IMR-90 (cell line): ENCODE measurements around the gene C14orf180. TPM values are rescaled to one million over a fixed set of nuclear protein-coding genes. Genes with fewer than 3 reads are reported as not detected.

Experiments
- ATAC-seq: fragments of 200-7000 bp; cut with Tn5 transposase; 2 replicates; pipeline ENCODE4 v1.9.1; 2020; ENCODE audit warnings: low read depth, mild to moderate bottlenecking, moderate library complexity
- BruUV-seq: library from RNA; stranded (reverse); fragments of 400-500 nt; replicated peaks from 2 replicates; lab custom pipeline; 2021; lab: Mats Ljungman, UMichigan
- CTCF ChIA-PET: fragments of 300-600 bp; formaldehyde crosslinking; extraction: SDS; loops from one replicate; lab custom pipeline; 2021; ENCODE audit warnings: antibody characterized with exemption; lab: Yijun Ruan, JAX
- POLR2A ChIA-PET: fragments of 300-600 bp; sonication (Branson Sonifier 250); formaldehyde crosslinking; loops from one replicate; lab custom pipeline; 2022; ENCODE audit warnings: antibody characterized with exemption; ENCODE audit not compliant: unreplicated experiment; lab: Charles Lee
- DNase-seq: peaks from one replicate; pipeline ENCODE4 v3.0.0; 2013
- H2AFZ ChIP-seq: replicated peaks from 2 replicates; pipeline ENCODE3; 2013; ENCODE audit warnings: low read length, mild to moderate bottlenecking; ENCODE audit not compliant: poor library complexity
- H2AK5ac ChIP-seq: 2 replicates; pipeline ENCODE4 v1.6.1; 2013; ENCODE audit warnings: low read depth, low read length, inconsistent platforms
- H2AK9ac ChIP-seq: replicated peaks from 2 replicates; pipeline ENCODE3; 2013; ENCODE audit warnings: mild to moderate bottlenecking, low read depth, low read length, moderate library complexity; ENCODE audit not compliant: poor library complexity
- H2BK120ac ChIP-seq: 2 replicates; pipeline ENCODE4 v1.6.1; 2013; ENCODE audit warnings: low read depth, low read length, inconsistent platforms
- H2BK15ac ChIP-seq: 3 replicates; pipeline ENCODE4 v1.6.1; 2013; ENCODE audit warnings: low read depth, low read length, inconsistent platforms
- H2BK20ac ChIP-seq: 2 replicates; pipeline ENCODE4 v1.6.1; 2013; ENCODE audit warnings: low read depth, mild to moderate bottlenecking, inconsistent platforms, low read length, moderate library complexity
- H2BK5ac ChIP-seq: 2 replicates; pipeline ENCODE4 v1.6.1; 2013; ENCODE audit warnings: mild to moderate bottlenecking, low read depth, low read length, inconsistent platforms; ENCODE audit not compliant: poor library complexity, severe bottlenecking
- H3K14ac ChIP-seq: replicated peaks from 2 replicates; pipeline ENCODE4 v1.6.1; 2013; ENCODE audit warnings: low read depth, low read length, inconsistent platforms
- H3K18ac ChIP-seq: 2 replicates; pipeline ENCODE4 v1.6.1; 2013; ENCODE audit warnings: low read depth, low read length, control low read depth
- H3K23ac ChIP-seq: 2 replicates; pipeline ENCODE4 v1.6.1; 2013; ENCODE audit warnings: low read depth, low read length, inconsistent platforms
- H3K27ac ChIP-seq: 2 replicates; pipeline ENCODE4 v1.5.1; 2013; ENCODE audit warnings: mild to moderate bottlenecking, control low read depth, low read length; ENCODE audit not compliant: insufficient read depth
- H3K27me3 ChIP-seq: 2 replicates; pipeline ENCODE4 v1.6.1; 2013; ENCODE audit warnings: low read length; ENCODE audit not compliant: control insufficient read depth, insufficient read depth
- H3K36me3 ChIP-seq: 2 replicates; pipeline ENCODE4 v1.6.1; 2013; ENCODE audit warnings: low read length, mixed read lengths; ENCODE audit not compliant: control insufficient read depth, insufficient read depth
- H3K4ac ChIP-seq: 2 replicates; pipeline ENCODE4 v1.6.1; 2013; ENCODE audit warnings: low read depth, low read length, inconsistent platforms
- H3K4me1 ChIP-seq: 2 replicates; pipeline ENCODE4 v1.6.1; 2013; ENCODE audit warnings: low read length, mixed read lengths; ENCODE audit not compliant: control insufficient read depth, insufficient read depth
- H3K4me2 ChIP-seq: 2 replicates; pipeline ENCODE4 v1.6.1; 2013; ENCODE audit warnings: low read depth, mild to moderate bottlenecking, control low read depth, low read length, moderate library complexity
- H3K4me3 ChIP-seq: 2 replicates; pipeline ENCODE4 v1.5.1; 2013; ENCODE audit warnings: low read depth, mild to moderate bottlenecking, control low read depth, low read length, moderate library complexity; ENCODE audit not compliant: insufficient read depth
- H3K56ac ChIP-seq: 2 replicates; pipeline ENCODE4 v1.6.1; 2013; ENCODE audit warnings: low read length, inconsistent platforms; ENCODE audit not compliant: insufficient read depth; ENCODE audit errors: extremely low read depth
- H3K79me1 ChIP-seq, 2 experiments: 2 replicates each; pipeline ENCODE4 v1.6.1; 2013; ENCODE audit warnings: low read length in 2 of 2, inconsistent platforms in 1 of 2, low read depth in 1 of 2
- H3K9ac ChIP-seq: 2 replicates; pipeline ENCODE4 v1.6.1; 2013; ENCODE audit warnings: low read depth, low read length, control low read depth
- H3K9me1 ChIP-seq: 2 replicates; pipeline ENCODE4 v1.6.1; 2013; ENCODE audit warnings: low read length, inconsistent platforms; ENCODE audit not compliant: insufficient read depth
- H3K9me3 ChIP-seq: 2 replicates; pipeline ENCODE4 v1.6.1; 2013; ENCODE audit warnings: low read length; ENCODE audit not compliant: control insufficient read depth, insufficient read depth
- H4K20me1 ChIP-seq: 2 replicates; pipeline ENCODE4 v1.6.1; 2013; ENCODE audit warnings: low read length, inconsistent platforms; ENCODE audit not compliant: insufficient read depth
- H4K5ac ChIP-seq: 2 replicates; pipeline ENCODE4 v1.6.1; 2013; ENCODE audit warnings: mild to moderate bottlenecking, low read depth, low read length, control low read depth
- H4K8ac ChIP-seq, 2 experiments: 2 replicates each; pipeline ENCODE4 v1.6.1; 2013; ENCODE audit warnings: low read depth in 2 of 2, low read length in 2 of 2, control low read depth in 1 of 2, inconsistent platforms in 1 of 2
- H4K91ac ChIP-seq: 2 replicates; pipeline ENCODE4 v1.6.1; 2013; ENCODE audit warnings: low read depth, low read length, inconsistent platforms; ENCODE audit not compliant: insufficient read depth
- BHLHE40 ChIP-seq: fragments of 150-350 bp; IDR thresholded peaks from 2 replicates; pipeline ENCODE4 v1.6.1; 2016; ENCODE audit warnings: mild to moderate bottlenecking, low read depth, low read length
- CEBPB ChIP-seq: IDR thresholded peaks from 2 replicates; pipeline ENCODE4 v1.6.1; 2012; ENCODE audit warnings: low read depth, low read length, improper control_type of control experiment
- CHD1 ChIP-seq: IDR thresholded peaks from 2 replicates; pipeline ENCODE4 v1.6.1; 2012; ENCODE audit warnings: low read depth, low read length, improper control_type of control experiment
- RAD21 ChIP-seq: IDR thresholded peaks from 2 replicates; pipeline ENCODE4 v1.6.1; 2012; ENCODE audit warnings: low read length, improper control_type of control experiment
- RCOR1 ChIP-seq: IDR thresholded peaks from 2 replicates; pipeline ENCODE4 v1.6.1; 2012; ENCODE audit warnings: mild to moderate bottlenecking, low read length, improper control_type of control experiment; ENCODE audit not compliant: insufficient replicate concordance
- SMC3 ChIP-seq: fragments of 150-350 bp; IDR thresholded peaks from 2 replicates; pipeline ENCODE4 v1.6.1; 2016; ENCODE audit warnings: low read depth, mild to moderate bottlenecking, antibody characterized with exemption, low read length, moderate library complexity
- WGBS, 2 experiments: methylation state at CpG; one replicate each; pipeline versions ENCODE4 v1.1.5 to v1.1.7; 2013; ENCODE audit warnings: missing lambda C conversion rate in 2 of 2; ENCODE audit not compliant: insufficient read length in 1 of 2; ENCODE audit errors: extremely low coverage in 2 of 2; 5-methylcytosine and 5-hydroxymethylcytosine counted together
- dilution Hi-C: fragments of 300-500 bp; cut with HindIII; formaldehyde crosslinking; loops from one replicate; pipeline ENCODE4 v1.14.3; 2018; ENCODE audit warnings: low sequenced_read_pairs; ENCODE audit not compliant: unreplicated experiment
- in situ Hi-C: fragments of 300-500 bp; cut with MboI; formaldehyde crosslinking; loops from 3 replicates; pipeline ENCODE4 v1.14.3; 2019; ENCODE audit warnings: low sequenced_read_pairs, inconsistent platforms, mixed read lengths
- intact Hi-C: fragments of 100-400 bp; cut with micrococcal nuclease; formaldehyde crosslinking; loops from 2 replicates; pipeline ENCODE4 v1.10.0; 2022
- polyA plus RNA-seq, 3 experiments: library from polyadenylated mRNA; depleted of rRNA; stranded (reverse); fragments of >200 nt; gene quantifications; 2 replicates each; pipeline ENCODE4 v1.2.3, GENCODE V29; 2012; ENCODE audit warnings: low replicate concordance in 1 of 3
- total RNA-seq: library from RNA; depleted of rRNA; stranded (reverse); fragments of >200 nt; gene quantifications from 2 replicates; pipeline ENCODE4 v1.2.3, GENCODE V29; 2012
- TF ChIP-seq, protein P1 (sequence below): fragments of 150-350 bp; IDR thresholded peaks from 2 replicates; pipeline ENCODE4 v1.6.1; 2017; ENCODE audit warnings: mild to moderate bottlenecking, antibody characterized with exemption, low read length, low read depth
- TF ChIP-seq, protein P2 (sequence below): conservative IDR thresholded peaks from 2 replicates; pipeline ENCODE4 v1.5.1; 2012; ENCODE audit warnings: mild to moderate bottlenecking, low read depth, low read length, improper control_type of control experiment

The C14orf180 gene
- total and polyA plus RNA-seq, 2 of the 4 experiments (the other 2 are of a cell fraction), result not detected

DNA sequence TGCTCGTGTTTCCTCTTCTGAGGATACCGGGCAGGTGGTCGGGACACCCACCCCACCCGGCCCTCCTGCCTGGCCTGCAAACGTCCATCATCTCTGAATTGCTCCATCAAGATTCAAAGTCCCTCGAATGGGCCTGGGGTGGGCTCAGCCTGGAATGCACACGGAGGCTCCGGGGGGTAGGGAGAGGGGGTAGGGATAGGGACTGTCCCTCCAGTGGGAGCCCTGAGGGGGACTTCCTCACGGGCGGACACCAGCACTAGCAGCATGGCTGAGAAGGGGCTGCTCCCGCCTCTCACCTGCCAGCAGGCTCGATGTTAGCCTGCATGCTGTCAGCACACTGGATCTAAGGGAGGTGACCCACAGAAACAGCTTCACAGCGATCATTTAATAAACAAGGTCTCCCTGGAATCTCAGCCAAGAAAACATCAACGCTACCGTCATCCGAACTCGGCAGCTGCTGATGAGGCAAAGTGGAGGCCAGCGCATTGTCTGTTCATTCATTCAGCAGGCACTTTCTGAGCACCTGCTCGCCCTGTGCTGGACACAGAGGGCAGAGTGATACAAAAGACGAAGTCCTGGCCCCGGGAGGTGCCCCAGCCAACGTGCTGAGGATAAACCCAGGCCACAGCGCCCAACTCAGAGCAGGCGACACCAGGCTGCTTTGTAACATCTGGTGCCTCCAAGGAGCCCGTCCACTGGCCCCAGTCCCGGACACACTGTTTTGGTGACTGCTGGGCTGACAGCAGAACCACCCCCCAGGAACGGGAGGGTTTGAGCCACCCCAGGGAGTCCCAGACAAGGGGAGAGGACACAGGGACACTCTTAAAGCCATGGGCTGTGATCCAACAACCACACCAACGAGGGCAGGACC is 18.7 kb downstream of the C14orf180 start:
- no peak overlapping the region for H2AK5ac ChIP-seq
- no peak overlapping the region for H4K91ac ChIP-seq
- no peaks in the 10 kb centered on the region for H3K36me3 ChIP-seq
- no peak overlapping the region for H3K4me3 ChIP-seq
- no peak overlapping the region for H4K5ac ChIP-seq
- no peak overlapping the region for H2BK5ac ChIP-seq
- intact Hi-C loops (no loop called here), dilution Hi-C loops (no loop called here), in situ Hi-C loops (no loop called here)
- 17% methylated on average over 14 of the region's 28 CpGs; no CpG with 5 or more reads in 1 of the 2 experiments for WGBS, 2 experiments
- H3K4me1 ChIP-seq, result no peaks in the 10 kb centered on the region
- BruUV-seq, result no TSS peak
- no peak overlapping the region for H2BK20ac ChIP-seq
- no peaks in the 10 kb centered on the region for H3K9me3 ChIP-seq
- DNase-seq (no peak), ATAC-seq (no peak)
- H3K4ac ChIP-seq, result no peak overlapping the region
- H4K8ac ChIP-seq, result no peak overlapping the region
- no peak overlapping the region for H3K9ac ChIP-seq
- H3K18ac ChIP-seq, result no peak overlapping the region
- TF ChIP-seq RCOR1 (no peak), RAD21 (no peak), CHD1 (no peak), SMC3 (no peak), CEBPB (no peak), BHLHE40 (no peak)
- TF ChIP-seq, protein P1, sequence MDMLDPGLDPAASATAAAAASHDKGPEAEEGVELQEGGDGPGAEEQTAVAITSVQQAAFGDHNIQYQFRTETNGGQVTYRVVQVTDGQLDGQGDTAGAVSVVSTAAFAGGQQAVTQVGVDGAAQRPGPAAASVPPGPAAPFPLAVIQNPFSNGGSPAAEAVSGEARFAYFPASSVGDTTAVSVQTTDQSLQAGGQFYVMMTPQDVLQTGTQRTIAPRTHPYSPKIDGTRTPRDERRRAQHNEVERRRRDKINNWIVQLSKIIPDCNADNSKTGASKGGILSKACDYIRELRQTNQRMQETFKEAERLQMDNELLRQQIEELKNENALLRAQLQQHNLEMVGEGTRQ, result no peak
- TF ChIP-seq, protein P2, sequence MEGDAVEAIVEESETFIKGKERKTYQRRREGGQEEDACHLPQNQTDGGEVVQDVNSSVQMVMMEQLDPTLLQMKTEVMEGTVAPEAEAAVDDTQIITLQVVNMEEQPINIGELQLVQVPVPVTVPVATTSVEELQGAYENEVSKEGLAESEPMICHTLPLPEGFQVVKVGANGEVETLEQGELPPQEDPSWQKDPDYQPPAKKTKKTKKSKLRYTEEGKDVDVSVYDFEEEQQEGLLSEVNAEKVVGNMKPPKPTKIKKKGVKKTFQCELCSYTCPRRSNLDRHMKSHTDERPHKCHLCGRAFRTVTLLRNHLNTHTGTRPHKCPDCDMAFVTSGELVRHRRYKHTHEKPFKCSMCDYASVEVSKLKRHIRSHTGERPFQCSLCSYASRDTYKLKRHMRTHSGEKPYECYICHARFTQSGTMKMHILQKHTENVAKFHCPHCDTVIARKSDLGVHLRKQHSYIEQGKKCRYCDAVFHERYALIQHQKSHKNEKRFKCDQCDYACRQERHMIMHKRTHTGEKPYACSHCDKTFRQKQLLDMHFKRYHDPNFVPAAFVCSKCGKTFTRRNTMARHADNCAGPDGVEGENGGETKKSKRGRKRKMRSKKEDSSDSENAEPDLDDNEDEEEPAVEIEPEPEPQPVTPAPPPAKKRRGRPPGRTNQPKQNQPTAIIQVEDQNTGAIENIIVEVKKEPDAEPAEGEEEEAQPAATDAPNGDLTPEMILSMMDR, result no peak
- no peak overlapping the region for H2AFZ ChIP-seq
- H2AK9ac ChIP-seq, result no peak overlapping the region
- H3K27ac ChIP-seq, result no peak overlapping the region
- peaks cover 9% of the 10 kb centered on the region; the same call in 1 of the 2 replicates for H3K27me3 ChIP-seq
- no peak overlapping the region for H3K23ac ChIP-seq
- no peaks in the 10 kb centered on the region for H3K79me1 ChIP-seq
- H2BK120ac ChIP-seq, result no peak overlapping the region
- POLR2A ChIA-PET, result interaction anchor here (0.6 kb wide), 1 partner anchor 470 kb away, joined by 8 read pairs; no protein-coding TSS in a partner anchor
- H3K14ac ChIP-seq, result no peak overlapping the region
- H3K9me1 ChIP-seq, result no peaks in the 10 kb centered on the region
- no peak overlapping the region for H3K56ac ChIP-seq
- no peaks in the 10 kb centered on the region for H4K20me1 ChIP-seq
- H3K4me2 ChIP-seq, result no peak overlapping the region
- CTCF ChIA-PET, result no interaction called here
- no peak overlapping the region for H2BK15ac ChIP-seq
